OCI-LY1 (cell line): Measurements from ENCODE around the gene SPAG9.

Experiments
- H2AFZ ChIP-seq: fragments of 200-600 bp; sonication (generic), shearing (Covaris generic); 2 replicates; pipeline ENCODE4 v1.6.0; 2014; ENCODE audit warnings: antibody characterized with exemption, mild to moderate bottlenecking, low read length
- H3F3A ChIP-seq: fragments of 200-600 bp; sonication (generic), shearing (Covaris generic); 2 replicates; pipeline ENCODE4 v1.6.0; 2014; ENCODE audit warnings: mild to moderate bottlenecking, antibody characterized with exemption, low read length, moderate library complexity; ENCODE audit not compliant: insufficient read depth
- H3K27ac ChIP-seq: fragments of 200-600 bp; sonication (generic); 2 replicates; pipeline ENCODE4 v1.5.1; 2014; ENCODE audit warnings: low read length, mixed run types, mild to moderate bottlenecking, low read depth; ENCODE audit not compliant: poor library complexity, severe bottlenecking
- H3K27me3 ChIP-seq: fragments of 200-600 bp; sonication (generic); 2 replicates; pipeline ENCODE4 v1.6.0; 2014; ENCODE audit warnings: antibody characterized with exemption, mild to moderate bottlenecking, low read length, moderate library complexity; ENCODE audit not compliant: insufficient read depth
- H3K36me3 ChIP-seq: fragments of 200-600 bp; sonication (generic); 2 replicates; pipeline ENCODE4 v1.6.1; 2014; ENCODE audit warnings: mild to moderate bottlenecking, antibody characterized with exemption, low read length, moderate library complexity, mixed read lengths; ENCODE audit not compliant: insufficient read depth
- H3K4me1 ChIP-seq: fragments of 200-600 bp; sonication (generic); 2 replicates; pipeline ENCODE4 v1.5.1; 2014; ENCODE audit warnings: mild to moderate bottlenecking, low read length, moderate library complexity; ENCODE audit not compliant: insufficient read depth, severe bottlenecking
- H3K4me2 ChIP-seq: fragments of 200-600 bp; sonication (generic), shearing (Covaris generic); 2 replicates; pipeline ENCODE4 v1.6.1; 2014; ENCODE audit warnings: low read length
- H3K4me3 ChIP-seq: fragments of 200-600 bp; sonication (generic); 2 replicates; pipeline ENCODE4 v1.5.1; 2014; ENCODE audit warnings: low read length, low read depth, mild to moderate bottlenecking, mixed read lengths; ENCODE audit not compliant: poor library complexity, severe bottlenecking
- H3K79me2 ChIP-seq: fragments of 200-600 bp; shearing (Covaris generic); 2 replicates; pipeline ENCODE4 v1.6.1; 2016; ENCODE audit warnings: mixed run types, low read length, mixed read lengths; ENCODE audit not compliant: insufficient read depth
- H3K9ac ChIP-seq: fragments of 200-600 bp; sonication (generic), shearing (Covaris generic); 2 replicates; pipeline ENCODE4 v1.6.1; 2014; ENCODE audit warnings: mild to moderate bottlenecking, low read length, mixed read lengths
- H3K9me2 ChIP-seq: fragments of 200-600 bp; sonication (generic), shearing (Covaris generic); 2 replicates; pipeline ENCODE4 v1.6.1; 2014; ENCODE audit warnings: low read depth, mild to moderate bottlenecking, low read length, mixed read lengths
- H3K9me3 ChIP-seq: fragments of 200-600 bp; shearing (Covaris generic); 2 replicates; pipeline ENCODE4 v1.6.1; 2014; ENCODE audit warnings: low read length, mixed read lengths
- H4K20me1 ChIP-seq: fragments of 200-600 bp; sonication (generic), shearing (Covaris generic); 2 replicates; pipeline ENCODE4 v1.6.0; 2016; ENCODE audit warnings: mild to moderate bottlenecking, low read length; ENCODE audit not compliant: insufficient read depth
- CTCF ChIP-seq: fragments of 200-600 bp; sonication (generic), shearing (Covaris generic); IDR thresholded peaks from 2 replicates; pipeline ENCODE4 v1.5.1; 2017; ENCODE audit warnings: mild to moderate bottlenecking, antibody characterized with exemption, low read length, moderate library complexity, mixed read lengths
- EZH2 ChIP-seq: fragments of 200-600 bp; sonication (generic), shearing (Covaris generic); IDR thresholded peaks from 2 replicates; pipeline ENCODE4 v1.8.0; 2017; ENCODE audit warnings: borderline replicate concordance, mixed run types, mild to moderate bottlenecking, antibody characterized with exemption, low read length, moderate library complexity, mixed read lengths

SPAG9 gene

GRCh38 chr17:50913120-50913519, 207.5 kb downstream of the SPAG9 start:
- TF ChIP-seq EZH2 = no peak
- no peak for TF ChIP-seq CTCF
- H3K9ac ChIP-seq = no peak overlapping the region
- no peaks in the 10 kb centered on the region for H3K9me3 ChIP-seq
- H3K36me3 ChIP-seq = no peaks in the 10 kb centered on the region
- no peaks in the 10 kb centered on the region for H3K79me2 ChIP-seq
- H3K4me2 ChIP-seq = no peak overlapping the region
- H3K4me1 ChIP-seq = peaks cover 7% of the 10 kb centered on the region
- H3K9me2 ChIP-seq = no peaks in the 10 kb centered on the region
- no peak overlapping the region for H3K4me3 ChIP-seq
- H3K27ac ChIP-seq = no peak overlapping the region
- no peaks in the 10 kb centered on the region for H3F3A ChIP-seq
- H3K27me3 ChIP-seq = 0 out of 2 replicates have a peak, but pooled peaks cover 3% of the 10 kb centered on the region
- H4K20me1 ChIP-seq = no peaks in the 10 kb centered on the region
- H2AFZ ChIP-seq = no peak overlapping the region
